DND-41 (cell line): Measurements from ENCODE around the gene NFKBIZ.

Source experiments
- CTCF ChIP-seq: IDR thresholded peaks from 2 replicates; pipeline ENCODE4 v1.5.1; 2012; ENCODE audit warnings: borderline replicate concordance, low read length, moderate library complexity, mild to moderate bottlenecking; ENCODE audit not compliant: poor library complexity, severe bottlenecking; ENCODE audit errors: extremely low read depth
- EZH2 ChIP-seq: IDR thresholded peaks from 3 replicates; pipeline ENCODE4 v1.6.1; 2012; ENCODE audit warnings: borderline replicate concordance, low read depth, mild to moderate bottlenecking, moderate library complexity, low read length, inconsistent platforms; ENCODE audit not compliant: severe bottlenecking

GRCh38 chr3:101900316-101900715 lies 51.0 kb downstream of the NFKBIZ start:
- TF ChIP-seq CTCF, result no peak
- no peak for TF ChIP-seq EZH2
